GM18861 (cell line): Measurements from ENCODE around the gene PIK3IP1.
"Not testable (repeated sequence)": the region's sequence is repeated elsewhere in the genome, so short reads cannot be mapped to it uniquely, and the experiment has no call there.

ENCODE experiments used
- ATAC-seq: cut with Tn5 transposase; IDR thresholded peaks from one replicate; pipeline ENCODE4 v1.9.1; 2021; ENCODE audit not compliant: unreplicated experiment

The PIK3IP1 gene

DNA sequence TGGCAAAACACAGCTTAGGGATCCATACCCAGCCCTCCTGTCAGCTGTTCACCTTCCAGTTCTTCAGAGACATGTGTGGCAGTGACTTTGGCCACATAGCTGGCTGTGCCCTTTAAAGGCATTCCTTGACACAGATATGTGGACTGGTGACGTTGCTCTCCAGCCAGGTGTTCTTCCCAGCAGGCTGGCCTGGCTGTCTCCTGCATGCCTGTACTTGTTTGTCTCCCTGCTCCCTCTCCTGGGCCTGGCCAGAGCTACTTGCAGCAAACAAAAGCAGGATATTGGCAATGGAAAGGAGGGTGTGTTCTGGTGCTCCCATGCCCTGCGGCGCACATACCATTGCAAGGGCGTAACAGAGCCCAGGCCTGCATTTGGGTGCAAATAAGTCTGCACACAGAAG is 38.3 kb downstream of the PIK3IP1 start:
- no peak for ATAC-seq

DNA sequence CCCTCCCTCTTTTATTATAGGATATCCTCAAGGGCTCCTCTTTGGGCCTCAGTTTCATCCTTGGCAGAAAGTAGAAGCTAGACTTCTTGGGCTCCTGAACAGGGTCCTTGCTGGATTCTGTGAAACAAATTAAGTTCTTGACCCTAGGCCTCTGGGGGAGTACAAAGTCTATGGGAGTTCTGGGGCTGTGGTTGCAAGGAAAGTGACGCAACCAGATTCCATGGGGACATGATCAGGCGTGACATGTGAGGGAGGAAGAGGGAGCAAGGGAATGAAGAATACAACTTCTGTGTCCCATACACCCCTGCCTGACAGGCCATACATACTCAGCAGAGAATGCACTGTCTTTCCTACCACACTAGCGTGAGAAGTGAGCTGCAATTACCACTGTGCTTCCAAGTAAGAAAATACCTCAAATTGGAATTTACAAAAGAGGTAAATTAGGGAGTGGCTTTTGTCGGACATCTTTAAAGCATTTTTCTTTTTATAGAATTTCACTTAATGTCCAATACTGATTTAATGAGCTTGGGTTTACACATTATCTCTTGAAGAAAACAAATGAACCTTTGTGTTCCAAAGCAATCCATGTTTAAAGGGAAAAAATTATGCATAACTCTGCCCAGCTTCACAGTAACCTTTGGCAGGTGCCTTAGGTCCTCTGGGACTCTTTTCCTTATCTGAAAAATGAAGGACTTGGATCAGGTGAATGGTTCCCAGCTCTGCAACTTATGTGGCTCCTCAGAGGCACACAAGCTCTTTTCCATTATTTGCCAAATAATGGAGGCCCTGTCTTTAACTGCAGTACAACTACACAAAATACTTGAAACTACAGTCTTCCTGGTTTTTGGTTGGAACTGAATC is 41.3 kb downstream of the PIK3IP1 start:
- ATAC-seq, result no peak

DNA sequence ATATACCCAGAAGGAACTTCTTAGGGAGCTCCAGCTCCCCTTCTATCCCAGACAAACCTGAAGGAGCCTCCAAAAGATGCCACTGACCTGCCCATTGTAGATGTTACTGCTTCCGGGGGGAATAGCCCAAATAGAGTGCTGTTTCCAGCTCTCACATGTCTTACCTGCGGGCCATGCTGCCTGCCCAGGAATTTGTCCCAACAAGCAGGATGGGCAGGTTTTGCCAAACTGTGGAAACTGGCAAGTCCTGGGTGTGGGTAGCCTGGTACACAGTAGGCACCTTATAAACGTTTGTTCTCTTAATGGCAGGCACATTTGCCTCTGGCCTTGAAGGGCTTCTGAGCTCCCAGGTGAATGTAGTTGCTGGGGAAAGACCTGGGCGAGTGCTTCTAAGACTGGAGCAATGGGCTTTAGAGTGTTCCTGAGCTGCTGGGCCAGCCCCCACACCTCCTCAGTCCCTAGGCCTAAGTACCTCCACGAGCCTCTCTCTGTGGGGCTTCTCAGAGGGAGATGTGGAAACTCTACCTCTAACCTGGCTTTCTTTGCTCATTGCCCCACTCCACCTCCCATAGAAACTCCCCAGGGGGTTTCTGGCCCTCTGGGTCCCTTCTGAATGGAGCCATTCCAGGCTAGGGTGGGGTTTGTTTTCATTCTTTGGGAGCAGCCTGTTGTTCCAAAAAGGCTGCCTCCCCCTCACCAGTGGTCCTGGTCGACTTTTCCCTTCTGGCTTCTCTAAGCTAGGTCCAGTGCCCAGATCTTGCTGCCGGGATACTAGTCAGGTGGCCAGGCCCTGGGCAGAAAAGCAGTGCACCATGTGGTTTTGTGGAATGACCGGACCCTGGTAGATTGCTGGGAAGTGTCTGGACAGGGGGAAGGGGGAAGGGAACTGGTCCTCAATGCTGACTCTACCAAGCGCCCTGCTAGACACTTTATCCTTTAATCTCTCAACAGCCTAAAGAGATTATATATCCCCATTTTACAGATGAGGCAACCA is 43.0 kb downstream of the PIK3IP1 start:
- no peak for ATAC-seq

DNA sequence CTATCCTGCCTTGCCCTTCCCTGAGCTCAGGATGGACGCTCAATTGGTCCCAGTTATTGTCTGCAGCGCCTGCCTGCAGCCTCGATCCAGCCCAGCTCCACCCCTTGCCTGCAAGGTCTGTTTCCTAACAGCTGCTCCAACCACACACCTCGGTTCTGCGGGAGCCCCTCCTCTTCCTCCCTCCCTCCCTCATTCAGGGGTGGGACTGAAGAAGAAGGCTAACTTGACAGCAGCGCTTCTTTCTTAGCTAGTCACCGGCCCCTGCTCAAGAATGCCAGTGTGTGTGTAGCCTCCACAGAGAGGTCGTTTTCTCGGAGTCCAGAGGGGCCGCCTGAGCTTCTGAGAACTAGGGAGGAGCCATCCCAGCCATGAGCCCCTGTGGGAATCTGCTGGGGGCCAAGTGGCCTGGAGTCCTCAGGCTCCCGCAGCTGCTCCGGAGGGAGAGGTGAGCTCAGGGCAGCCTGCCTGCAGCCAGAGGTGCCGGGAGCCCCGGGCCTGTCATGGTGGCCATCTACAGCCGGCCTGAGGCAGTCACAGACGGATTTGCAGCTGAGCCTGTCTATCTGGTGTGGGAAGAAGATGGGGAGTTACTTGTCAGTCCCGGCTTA is 44.0 kb downstream of the PIK3IP1 start:
- no peak for ATAC-seq

DNA sequence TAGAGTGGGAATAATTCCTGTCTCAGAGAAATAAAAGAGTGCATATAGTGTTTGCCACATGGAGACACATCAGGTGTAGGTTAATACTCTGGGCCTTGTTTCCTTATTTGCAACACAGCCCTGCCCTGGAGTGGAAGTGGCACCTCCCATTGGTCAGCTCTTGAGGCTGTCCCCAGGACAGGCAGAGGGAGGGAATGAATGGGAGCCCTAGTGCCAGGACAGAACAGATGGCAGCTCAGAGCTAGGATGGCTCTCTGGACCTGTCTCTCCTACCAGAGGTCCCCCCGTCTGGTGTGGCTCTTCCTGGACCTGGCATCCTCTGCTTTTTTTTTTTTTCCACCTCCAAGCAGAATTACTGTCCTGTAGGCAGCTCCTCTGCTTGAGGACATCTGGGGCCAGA is 44.6 kb downstream of the PIK3IP1 start:
- ATAC-seq, result no peak

DNA sequence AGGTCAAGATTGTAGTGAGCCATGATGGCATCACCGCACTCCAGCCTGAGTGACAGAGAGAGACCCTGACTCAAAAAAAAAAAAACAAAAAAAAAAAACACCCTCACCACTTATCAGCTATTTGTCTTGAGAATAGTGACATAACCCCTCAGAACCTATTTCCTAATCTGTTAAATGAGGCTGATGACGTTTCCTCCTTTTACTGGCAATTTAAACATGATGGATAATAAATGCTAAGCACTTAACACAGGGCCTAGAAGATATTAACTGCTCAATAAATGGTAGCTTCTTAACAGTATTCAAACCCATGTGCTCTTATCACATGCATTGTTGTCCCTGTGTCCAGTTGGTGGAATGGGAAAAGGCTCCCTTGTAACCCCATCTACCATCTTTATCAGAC is 45.6 kb downstream of the PIK3IP1 start:
- no peak for ATAC-seq

DNA sequence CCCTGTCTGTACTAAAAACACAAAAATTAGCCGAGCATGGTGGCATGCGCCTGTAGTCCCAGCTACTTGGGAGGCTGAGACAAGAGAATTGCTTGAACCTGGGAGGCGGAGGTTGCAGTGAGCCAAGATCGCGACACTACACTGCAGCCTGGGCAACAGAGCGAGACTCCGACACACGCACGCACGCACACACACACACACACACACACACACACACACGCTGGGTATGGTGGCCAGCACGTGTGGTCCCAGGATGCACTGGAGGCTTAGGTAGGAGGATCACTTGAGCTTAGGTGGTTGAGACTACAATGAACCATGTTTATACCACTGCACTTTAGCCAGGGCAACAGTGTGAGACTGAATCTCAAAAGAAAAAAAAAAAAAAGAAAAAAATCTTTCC is 46.3 kb downstream of the PIK3IP1 start:
- ATAC-seq, result not testable (repeated sequence)

DNA sequence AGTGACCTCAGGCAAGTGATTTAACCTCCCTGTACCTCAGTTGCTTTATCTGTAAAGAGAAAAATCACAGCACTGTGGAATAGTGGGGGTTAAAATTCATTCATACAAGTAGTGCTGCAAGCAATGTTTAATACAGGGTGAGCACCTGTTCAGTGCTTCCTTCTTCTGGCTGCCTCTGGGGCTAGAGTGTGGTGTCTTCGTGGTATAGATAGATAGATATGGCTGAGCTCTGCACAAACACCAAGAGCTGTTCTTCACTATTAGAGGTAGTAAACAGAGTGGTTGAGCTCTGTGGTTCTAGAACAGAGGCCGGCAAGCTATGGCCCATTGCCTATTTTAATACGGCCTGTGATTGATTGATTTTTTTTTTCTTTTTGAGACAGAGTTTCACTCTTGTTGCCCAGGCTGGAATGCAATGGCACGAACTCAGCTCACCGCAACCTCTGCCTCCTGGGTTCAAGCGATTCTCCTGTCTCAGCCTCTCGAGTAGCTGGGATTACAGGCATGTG is 47.3 kb downstream of the PIK3IP1 start:
- ATAC-seq, result no peak

DNA sequence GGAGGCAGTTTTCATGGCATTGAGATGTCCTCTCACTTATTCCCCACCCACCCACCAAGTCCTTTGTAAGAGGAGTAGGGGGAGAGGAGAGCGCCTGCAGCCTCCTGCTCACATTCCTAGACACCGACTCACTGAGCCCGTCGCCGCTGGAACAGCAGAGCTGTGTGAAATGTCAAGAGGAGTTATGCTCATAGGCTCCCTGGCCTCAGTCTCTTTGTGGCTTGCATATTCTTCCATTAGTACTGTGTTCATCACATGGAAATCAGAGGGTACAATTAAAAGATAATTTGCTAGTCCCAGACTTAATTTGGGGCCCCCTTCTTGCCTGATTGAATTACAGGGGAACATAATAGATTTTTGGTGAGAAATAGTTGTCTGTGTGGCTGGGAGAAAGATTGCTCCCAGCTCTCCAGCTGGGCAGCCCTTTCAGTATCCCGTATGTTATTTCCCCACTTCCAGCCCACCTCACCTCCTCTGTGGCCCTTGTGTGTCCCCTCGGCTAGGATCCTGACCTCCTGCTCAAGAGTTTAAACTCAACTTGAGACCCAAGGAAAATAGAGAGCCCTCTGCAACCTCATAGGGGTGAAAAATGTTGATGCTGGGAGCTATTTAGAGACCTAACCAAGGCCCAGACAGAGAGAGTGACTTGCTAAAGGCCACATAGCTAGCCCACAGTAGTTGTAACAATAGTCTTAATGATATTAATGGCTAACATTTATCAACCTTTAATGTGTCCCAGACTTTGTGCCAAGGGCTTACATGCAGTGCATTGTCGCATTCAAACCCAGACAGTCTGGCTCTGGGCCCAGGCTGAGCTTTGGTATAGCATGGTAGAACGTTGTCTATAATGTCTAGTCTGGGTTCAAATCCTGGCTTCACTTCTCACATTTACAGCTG is 48.0 kb downstream of the PIK3IP1 start:
- ATAC-seq, result no peak

DNA sequence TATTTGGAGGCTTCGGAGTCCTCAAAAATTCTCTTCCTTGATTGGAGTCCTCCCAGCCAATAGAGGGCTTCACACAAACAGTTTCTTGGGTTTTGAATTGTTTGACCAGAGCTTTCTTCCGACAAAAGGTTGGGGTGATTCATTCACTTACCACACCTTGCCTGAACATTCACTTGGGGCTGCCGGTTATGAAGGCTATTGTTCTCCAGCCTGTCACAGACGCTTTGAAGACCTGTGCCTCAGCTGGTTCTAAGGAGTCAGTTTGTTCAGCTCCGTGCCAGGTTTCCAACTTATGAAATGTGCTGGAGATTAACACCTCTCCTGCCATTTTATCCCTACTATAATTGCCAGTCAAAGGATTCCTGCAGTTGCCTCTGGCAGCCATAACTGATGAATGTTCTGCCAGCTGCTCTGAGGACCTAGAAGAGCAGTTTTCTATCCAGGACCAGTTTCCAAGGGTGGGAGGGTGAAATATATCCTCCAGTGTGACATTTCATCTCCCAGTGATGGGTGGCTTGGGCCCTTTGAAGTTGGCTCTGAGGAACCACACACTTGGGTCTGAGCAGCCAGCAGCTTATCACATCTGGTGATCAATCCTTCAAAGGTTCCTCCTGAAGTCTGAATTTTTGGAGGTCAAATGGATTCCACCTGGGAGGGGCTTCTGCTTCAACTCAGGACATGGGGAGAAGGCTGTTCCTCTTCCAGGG is 48.8 kb downstream of the PIK3IP1 start:
- no peak for ATAC-seq

DNA sequence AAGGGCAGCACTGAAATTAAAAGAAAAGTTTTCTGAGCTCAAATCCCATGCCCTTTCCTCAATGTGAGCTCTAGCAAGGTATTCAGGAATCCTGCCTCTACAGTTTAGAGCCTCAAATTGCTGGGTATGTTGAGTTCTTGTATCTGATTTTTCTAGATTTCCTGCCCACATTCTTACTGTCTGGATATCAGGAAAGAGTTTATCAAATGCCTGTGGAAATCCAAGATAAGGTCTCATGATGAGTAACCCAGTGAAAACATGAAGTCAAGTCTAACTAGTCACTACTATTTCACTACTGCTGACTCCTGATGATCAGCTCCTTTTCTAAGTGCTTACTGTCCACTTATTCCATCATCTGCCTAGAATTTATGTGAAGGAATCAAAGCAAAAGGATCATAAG is 50.4 kb downstream of the PIK3IP1 start:
- no peak for ATAC-seq

DNA sequence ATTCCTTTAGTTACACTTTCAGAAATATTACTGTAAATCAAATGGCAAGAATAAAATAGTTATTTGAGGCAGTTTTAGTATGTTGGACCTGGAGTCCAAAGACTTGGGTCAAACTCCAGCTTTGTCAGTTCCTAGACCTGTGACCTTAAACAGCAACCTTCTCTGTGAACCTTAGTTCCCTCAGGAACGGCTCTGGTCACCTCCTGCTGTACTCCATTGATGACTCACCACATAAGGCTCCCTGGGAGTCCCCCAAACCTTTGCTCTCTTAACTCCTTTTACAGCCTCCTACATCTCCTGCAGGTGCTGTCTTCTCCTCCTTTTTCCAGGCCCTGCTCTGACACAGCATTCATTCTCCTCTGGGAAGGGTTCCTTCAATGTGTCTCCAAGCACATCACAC is 51.1 kb downstream of the PIK3IP1 start:
- no peak for ATAC-seq

DNA sequence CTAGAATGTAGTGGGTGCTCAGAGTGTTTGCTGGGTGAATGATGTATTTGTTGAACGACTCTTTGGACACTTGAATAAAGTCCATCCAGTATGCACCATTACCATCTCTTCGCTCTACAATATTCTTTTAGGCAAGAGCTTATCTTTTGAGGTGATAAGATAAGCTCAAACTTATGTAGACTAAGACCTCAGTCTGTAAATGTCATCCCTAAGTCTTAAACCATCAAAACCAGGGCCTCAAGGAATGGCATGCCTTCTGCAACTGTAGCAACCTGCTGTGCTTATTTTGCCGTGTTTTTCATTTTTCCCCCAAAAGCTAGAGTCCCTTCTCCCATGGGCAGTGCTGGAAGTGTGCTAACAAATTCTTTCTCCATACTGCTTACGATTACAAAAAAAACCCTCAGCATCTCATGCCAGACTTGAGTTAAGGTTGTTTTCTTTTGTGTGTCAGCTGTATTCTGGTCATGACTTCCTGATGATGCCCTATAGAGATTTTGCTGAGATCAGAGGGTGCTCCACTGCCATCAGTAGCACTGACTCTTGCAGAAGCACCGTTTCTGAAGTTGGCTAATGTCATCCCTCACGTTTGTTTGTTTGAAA is 52.4 kb downstream of the PIK3IP1 start:
- ATAC-seq, result no peak

DNA sequence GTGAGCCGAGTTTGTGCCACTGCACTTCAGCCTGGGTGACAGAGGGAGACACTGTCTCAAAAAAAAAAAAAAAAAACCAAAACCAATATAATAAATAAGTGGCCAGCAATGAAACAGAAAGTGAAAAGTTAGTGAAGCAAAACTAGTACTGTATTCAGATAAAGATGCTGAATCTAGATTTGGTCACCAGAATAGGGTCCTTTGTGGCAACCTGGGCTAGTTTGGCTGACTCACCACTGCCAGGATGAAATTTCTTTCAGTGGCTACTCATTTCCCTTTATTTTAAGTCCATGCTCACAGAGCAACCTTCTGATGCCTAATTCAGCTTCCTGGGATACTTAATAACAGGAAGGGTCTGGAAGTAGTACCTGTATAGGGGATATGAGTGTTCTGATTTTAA is 54.2 kb downstream of the PIK3IP1 start:
- no peak for ATAC-seq

DNA sequence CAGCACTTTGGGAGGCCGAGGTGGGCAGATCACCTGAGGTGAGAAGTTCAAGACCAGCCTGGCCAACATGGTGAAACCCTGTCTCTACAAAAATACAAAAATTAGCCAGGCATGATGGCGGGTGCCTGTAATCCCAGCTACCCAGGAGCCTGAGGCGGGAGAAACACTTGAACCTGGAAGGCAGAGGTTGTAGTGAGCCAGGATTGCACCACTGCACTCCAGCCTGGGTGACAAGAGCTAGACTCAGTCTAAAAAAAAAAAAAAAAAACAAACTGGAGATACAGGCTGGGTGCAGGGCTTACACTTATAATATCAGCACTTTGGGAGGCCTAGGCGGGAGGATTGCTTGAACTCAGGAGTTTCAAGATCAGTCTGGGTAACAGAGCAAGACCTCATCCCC is 56.2 kb downstream of the PIK3IP1 start:
- ATAC-seq, result not testable (repeated sequence)

DNA sequence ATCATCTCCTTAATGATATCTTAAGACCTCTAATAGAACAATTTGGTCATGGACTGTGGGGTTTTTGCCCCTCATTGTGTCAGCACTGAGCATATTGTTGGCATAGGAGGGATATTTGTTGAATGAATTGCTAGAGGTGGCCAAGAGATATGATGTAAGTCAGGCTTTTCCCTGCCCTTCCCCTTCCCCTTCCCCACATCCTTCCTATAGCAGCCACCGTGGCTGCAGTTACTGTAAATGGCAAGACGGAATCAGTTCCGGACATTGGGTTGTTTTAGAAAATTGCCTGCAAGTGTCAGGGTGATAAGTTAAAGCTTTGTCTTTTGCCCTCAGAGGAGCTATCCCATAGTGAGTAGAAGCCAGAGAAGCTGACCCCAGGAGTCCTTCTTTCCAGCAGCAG is 57.2 kb downstream of the PIK3IP1 start:
- ATAC-seq, result no peak

DNA sequence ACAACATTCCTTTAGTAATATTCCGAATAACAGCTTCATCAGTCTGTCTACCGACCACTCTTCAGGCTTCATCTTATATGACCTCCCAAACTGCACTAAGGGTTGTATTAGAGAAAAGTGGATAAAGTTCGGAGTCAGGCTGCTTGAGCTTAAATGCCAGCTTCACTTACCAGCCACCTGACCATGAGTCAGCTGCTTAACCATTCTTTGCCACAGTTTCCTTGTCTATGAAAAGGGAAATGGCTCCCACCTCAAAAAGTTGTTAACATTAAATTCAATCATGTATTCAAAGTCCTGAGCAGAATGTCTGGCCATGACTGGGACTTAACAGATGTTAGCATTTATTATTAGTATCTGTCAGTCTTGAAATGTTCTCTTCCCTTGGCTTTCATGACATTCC is 59.3 kb downstream of the PIK3IP1 start:
- no peak for ATAC-seq
